ENCODE data around the gene CLRN3.

GRCh38 chr10:127940866-127941640, 48.3 kb upstream of the CLRN3 start:
- no peak for TF ChIP-seq POLR2A (IDR thresholded peaks at IDR 0.05; ENCODE audit: low read depth, low read length)
- no peak for TF ChIP-seq POLR2AphosphoS5 (IDR thresholded peaks at IDR 0.05; ENCODE audit: low read depth, low read length)
- no peak for TF ChIP-seq TAF1 (IDR thresholded peaks at IDR 0.05; ENCODE audit: borderline replicate concordance, low read depth, low read length)
